Femur (tissue), 1 donor: ENCODE measurements around the gene DPP10.

ENCODE experiments used
- DNase-seq: peaks from one replicate; pipeline ENCODE4 v3.0.0-alpha.2; 2017

DPP10 gene

GRCh38 chr2:114610677-114611076, 168.2 kb downstream of the DPP10 start:
- no peak for DNase-seq

GRCh38 chr2:114614592-114614991, 172.2 kb downstream of the DPP10 start:
- no peak for DNase-seq

GRCh38 chr2:114628481-114628880, 186.0 kb downstream of the DPP10 start:
- DNase-seq, result no peak

GRCh38 chr2:114631146-114631545, 188.7 kb downstream of the DPP10 start:
- no peak for DNase-seq

GRCh38 chr2:114642166-114642770, 199.8 kb downstream of the DPP10 start:
- no peak for DNase-seq

GRCh38 chr2:114642988-114643553, 200.6 kb downstream of the DPP10 start:
- DNase-seq, result no peak

GRCh38 chr2:114651933-114652332, 209.5 kb downstream of the DPP10 start:
- no peak for DNase-seq

GRCh38 chr2:114659880-114660279, 217.4 kb downstream of the DPP10 start:
- no peak for DNase-seq

GRCh38 chr2:114661971-114662939, 219.8 kb downstream of the DPP10 start:
- peak; percentile 35 for DNase-seq

- no peak for DNase-seq
These were observed 226.0 kb downstream of the DPP10 start for GRCh38 chr2:114668415-114668814.

- no peak for DNase-seq
These were observed 240.8 kb downstream of the DPP10 start for GRCh38 chr2:114683251-114683650.

GRCh38 chr2:114684403-114684802, 242.0 kb downstream of the DPP10 start:
- no peak for DNase-seq

GRCh38 chr2:114685102-114685501, 242.7 kb downstream of the DPP10 start:
- no peak for DNase-seq

GRCh38 chr2:114688241-114688640, 245.8 kb downstream of the DPP10 start:
- DNase-seq, result no peak

GRCh38 chr2:114698520-114698919, 256.1 kb downstream of the DPP10 start:
- DNase-seq, result no peak

GRCh38 chr2:114699423-114699944, 257.0 kb downstream of the DPP10 start:
- DNase-seq, result no peak

- DNase-seq, result no peak
These were observed 258.0 kb downstream of the DPP10 start for GRCh38 chr2:114700440-114700839.

- DNase-seq, result no peak
These were observed 267.8 kb downstream of the DPP10 start for GRCh38 chr2:114709936-114710850.

GRCh38 chr2:114714313-114714712, 271.9 kb downstream of the DPP10 start:
- DNase-seq, result no peak

- DNase-seq, result no peak
These were observed 274.6 kb downstream of the DPP10 start for GRCh38 chr2:114717049-114717448.

GRCh38 chr2:114724454-114724853, 282.0 kb downstream of the DPP10 start:
- DNase-seq, result no peak

- DNase-seq, result no peak
These were observed 284.6 kb downstream of the DPP10 start for GRCh38 chr2:114727012-114727411.
